Ectodermal cell (in vitro differentiated cells): Measurements from ENCODE around the gene ESPL1.
"Not testable (repeated sequence)": the region's sequence is repeated elsewhere in the genome, so short reads cannot be mapped to it uniquely, and the experiment has no call there.

Experiments
- H3K27ac ChIP-seq: 2 replicates; pipeline ENCODE4 v1.7.0; 2013; ENCODE audit warnings: mild to moderate bottlenecking, low read depth, low read length; ENCODE audit not compliant: insufficient read depth, poor library complexity, severe bottlenecking
- H3K27me3 ChIP-seq: 2 replicates; pipeline ENCODE4 v1.7.0; 2013; ENCODE audit warnings: mild to moderate bottlenecking, low read length; ENCODE audit not compliant: insufficient read depth, control insufficient read depth, poor library complexity, severe bottlenecking
- H3K36me3 ChIP-seq: one replicate; pipeline ENCODE4 v1.7.0; 2013; ENCODE audit warnings: low read length; ENCODE audit not compliant: control insufficient read depth, insufficient read depth
- H3K4me1 ChIP-seq: one replicate; pipeline ENCODE4 v1.7.0; 2013; ENCODE audit warnings: low read length; ENCODE audit not compliant: control insufficient read depth, insufficient read depth
- H3K4me3 ChIP-seq: 2 replicates; pipeline ENCODE4 v1.7.0; 2013; ENCODE audit warnings: low read depth, low read length, control low read depth; ENCODE audit not compliant: insufficient read depth
- H3K9me3 ChIP-seq: 2 replicates; pipeline ENCODE4 v1.7.0; 2013; ENCODE audit warnings: mild to moderate bottlenecking, low read length, moderate library complexity; ENCODE audit not compliant: control insufficient read depth
- WGBS, 2 experiments: methylation state at CpG; one replicate each; pipeline ENCODE4 v1.1.7; 2013; ENCODE audit warnings: missing lambda C conversion rate in 2 of 2; 5-methylcytosine and 5-hydroxymethylcytosine counted together

ESPL1 gene

GRCh38 chr12:53325511-53326061 is 57.5 kb downstream of the ESPL1 start:
- H3K27me3 ChIP-seq, result peaks cover 16% of the 10 kb centered on the region
- H3K27ac ChIP-seq, result peak overlapping the region; percentile 90
- no peaks in the 10 kb centered on the region for H3K36me3 ChIP-seq
- WGBS, 2 experiments, result 0 to 1% methylated on average over 50 of the region's 50 CpGs
- peaks cover 36% of the 10 kb centered on the region for H3K4me1 ChIP-seq
- no peaks in the 10 kb centered on the region for H3K9me3 ChIP-seq
- H3K4me3 ChIP-seq, result peak overlapping the region; percentile 63

GRCh38 chr12:53326460-53327185 is 58.5 kb downstream of the ESPL1 start:
- 62 to 65% methylated on average over 8 of the region's 8 CpGs for WGBS, 2 experiments
- peaks cover 34% of the 10 kb centered on the region for H3K4me1 ChIP-seq
- H3K27me3 ChIP-seq, result peaks cover 16% of the 10 kb centered on the region
- no peaks in the 10 kb centered on the region for H3K9me3 ChIP-seq
- H3K27ac ChIP-seq, result no peak overlapping the region
- no peaks in the 10 kb centered on the region for H3K36me3 ChIP-seq
- no peak overlapping the region for H3K4me3 ChIP-seq

GRCh38 chr12:53327435-53328042 is 59.4 kb downstream of the ESPL1 start:
- Histone ChIP-seq H3K4me3 (no peak overlapping the region), H3K9me3 (no peaks in the 10 kb centered on the region), H3K27me3 (peaks cover 16% of the 10 kb centered on the region), H3K36me3 (no peaks in the 10 kb centered on the region), H3K27ac (no peak overlapping the region), H3K4me1 (peaks cover 30% of the 10 kb centered on the region)
- WGBS, 2 experiments, result 85 to 90% methylated on average over 3 of the region's 3 CpGs

- Histone ChIP-seq H3K27ac (no peak overlapping the region), H3K4me3 (no peak overlapping the region), H3K27me3 (peaks cover 13% of the 10 kb centered on the region), H3K9me3 (no peaks in the 10 kb centered on the region), H3K36me3 (no peaks in the 10 kb centered on the region), H3K4me1 (peaks cover 30% of the 10 kb centered on the region)
- WGBS, 2 experiments, result 58 to 63% methylated on average over 16 of the region's 16 CpGs
These were observed 59.9 kb downstream of the ESPL1 start for GRCh38 chr12:53328043-53328435.

- Histone ChIP-seq H3K27ac (no peak overlapping the region), H3K27me3 (no peaks in the 10 kb centered on the region), H3K9me3 (no peaks in the 10 kb centered on the region), H3K36me3 (no peaks in the 10 kb centered on the region), H3K4me3 (no peak overlapping the region), H3K4me1 (peaks cover 36% of the 10 kb centered on the region)
- 92 to 94% methylated on average over 5 of the region's 5 CpGs for WGBS, 2 experiments
These were observed 62.6 kb downstream of the ESPL1 start for GRCh38 chr12:53330671-53331070.

GRCh38 chr12:53332339-53332738 is 64.2 kb downstream of the ESPL1 start:
- H3K9me3 ChIP-seq, H3K27me3 ChIP-seq, H3K4me3 ChIP-seq, H3K36me3 ChIP-seq, H3K27ac ChIP-seq: not testable (repeated sequence)
- H3K4me1 ChIP-seq, result peaks cover 32% of the 10 kb centered on the region

GRCh38 chr12:53332744-53333143 is 64.6 kb downstream of the ESPL1 start:
- H3K9me3 ChIP-seq, result no peaks in the 10 kb centered on the region
- no peak overlapping the region for H3K4me3 ChIP-seq
- peaks cover 32% of the 10 kb centered on the region for H3K4me1 ChIP-seq
- no peaks in the 10 kb centered on the region for H3K36me3 ChIP-seq
- H3K27ac ChIP-seq, result no peak overlapping the region
- H3K27me3 ChIP-seq, result no peaks in the 10 kb centered on the region
- WGBS, 2 experiments, result 88 to 91% methylated on average over 13 to 15 of the region's 15 CpGs

GRCh38 chr12:53333289-53333688 is 65.2 kb downstream of the ESPL1 start:
- H3K27me3 ChIP-seq, result no peaks in the 10 kb centered on the region
- H3K4me1 ChIP-seq, result peaks cover 36% of the 10 kb centered on the region
- H3K9me3 ChIP-seq, result no peaks in the 10 kb centered on the region
- no peaks in the 10 kb centered on the region for H3K36me3 ChIP-seq
- 88 to 90% methylated on average over 2 to 3 of the region's 4 CpGs for WGBS, 2 experiments
- H3K4me3 ChIP-seq, result no peak overlapping the region
- no peak overlapping the region for H3K27ac ChIP-seq

- no peak overlapping the region for H3K4me3 ChIP-seq
- no peaks in the 10 kb centered on the region for H3K9me3 ChIP-seq
- H3K36me3 ChIP-seq, result no peaks in the 10 kb centered on the region
- no peak overlapping the region for H3K27ac ChIP-seq
- 85 to 86% methylated on average over 7 of the region's 7 CpGs for WGBS, 2 experiments
- H3K27me3 ChIP-seq, result no peaks in the 10 kb centered on the region
- peaks cover 41% of the 10 kb centered on the region for H3K4me1 ChIP-seq
These were observed 65.7 kb downstream of the ESPL1 start for GRCh38 chr12:53333845-53334244.

- no peaks in the 10 kb centered on the region for H3K27me3 ChIP-seq
- H3K4me3 ChIP-seq, result no peak overlapping the region
- H3K4me1 ChIP-seq, result peaks cover 44% of the 10 kb centered on the region
- no peaks in the 10 kb centered on the region for H3K36me3 ChIP-seq
- H3K9me3 ChIP-seq, result no peaks in the 10 kb centered on the region
- 69 to 71% methylated on average over 8 of the region's 8 CpGs for WGBS, 2 experiments
- H3K27ac ChIP-seq, result no peak overlapping the region
These were observed 66.7 kb downstream of the ESPL1 start for GRCh38 chr12:53334822-53335221.
